Mesodermal cell (in vitro differentiated cells): ENCODE measurements around the gene TNRC6B.
"Not testable (repeated sequence)": the region's sequence is repeated elsewhere in the genome, so short reads cannot be mapped to it uniquely, and the experiment has no call there.

Experiments used
- H3K27ac ChIP-seq: 2 replicates; pipeline ENCODE4 v1.7.0; 2013; ENCODE audit warnings: mild to moderate bottlenecking, low read depth, low read length, moderate library complexity; ENCODE audit not compliant: severe bottlenecking
- H3K36me3 ChIP-seq: 2 replicates; pipeline ENCODE4 v1.7.1; 2013; ENCODE audit warnings: mild to moderate bottlenecking, low read length, moderate library complexity; ENCODE audit not compliant: control insufficient read depth, insufficient read depth
- H3K4me1 ChIP-seq: one replicate; pipeline ENCODE4 v1.7.1; 2013; ENCODE audit warnings: mild to moderate bottlenecking, low read length; ENCODE audit not compliant: insufficient read depth, control insufficient read depth, poor library complexity, severe bottlenecking
- H3K4me3 ChIP-seq: 2 replicates; pipeline ENCODE4 v1.7.0; 2013; ENCODE audit warnings: low read length, control low read depth, mild to moderate bottlenecking; ENCODE audit not compliant: insufficient read depth, poor library complexity, severe bottlenecking; ENCODE audit errors: extremely low read depth
- H3K9me3 ChIP-seq: 2 replicates; pipeline ENCODE4 v1.7.1; 2013; ENCODE audit warnings: mild to moderate bottlenecking, low read length, moderate library complexity; ENCODE audit not compliant: control insufficient read depth
- WGBS, 2 experiments: methylation state at CpG; one replicate each; pipeline ENCODE4 v1.1.5; 2013; ENCODE audit warnings: missing lambda C conversion rate in 2 of 2; ENCODE audit not compliant: insufficient coverage in 2 of 2; 5-methylcytosine and 5-hydroxymethylcytosine counted together

The TNRC6B gene

DNA sequence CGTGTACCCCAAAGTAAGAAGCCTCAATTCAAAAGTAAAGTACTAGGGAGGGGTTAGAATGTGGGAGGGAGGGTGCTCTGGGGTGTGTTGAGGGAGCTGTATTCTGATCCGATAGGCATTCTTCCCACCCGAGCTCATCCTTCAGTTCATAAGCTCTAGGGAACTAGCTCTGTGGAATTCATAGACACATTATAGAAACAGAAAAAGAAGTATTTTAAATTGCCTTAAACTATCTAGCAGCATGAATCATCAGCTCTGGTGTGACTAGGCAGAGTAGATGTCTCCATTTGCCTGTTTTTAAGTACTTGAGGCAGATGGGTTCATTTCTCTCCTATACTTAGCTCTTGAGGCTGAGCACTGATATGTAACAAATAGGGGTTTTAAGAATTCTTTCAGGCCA, 185.3 kb downstream of the TNRC6B start:
- peaks cover 99% of the 10 kb centered on the region for H3K36me3 ChIP-seq
- 83 to 91% methylated on average over 1 of the region's 3 CpGs for WGBS, 2 experiments
- H3K4me3 ChIP-seq = no peak overlapping the region

DNA sequence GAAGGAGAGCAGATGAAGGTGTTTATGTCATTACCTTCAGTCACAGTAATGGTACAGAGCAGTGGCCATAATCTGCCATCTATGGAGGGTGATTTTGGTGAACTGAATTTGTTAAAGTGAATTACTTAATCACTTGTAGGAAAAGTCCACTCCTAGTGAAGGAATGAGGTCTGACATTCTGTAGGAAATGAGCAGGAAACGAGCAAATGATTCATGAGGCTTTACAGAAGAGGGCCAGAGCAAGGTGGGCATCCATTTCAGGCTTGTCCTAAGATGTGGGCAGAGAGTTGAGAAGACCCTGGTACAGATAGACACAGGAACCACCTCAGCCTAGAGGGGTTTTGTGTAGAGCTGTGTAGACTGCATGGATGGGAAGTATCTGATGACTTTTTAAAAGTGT, 186.7 kb downstream of the TNRC6B start:
- Histone ChIP-seq H3K4me3 (no peak overlapping the region), H3K4me1 (peaks cover 4% of the 10 kb centered on the region), H3K9me3 (no peaks in the 10 kb centered on the region), H3K36me3 (peaks cover 93% of the 10 kb centered on the region), H3K27ac (no peak overlapping the region)
- 92 to 100% methylated on average over 1 of the region's 1 CpG for WGBS, 2 experiments

More for the DNA sequence above, 185.3 kb downstream of the TNRC6B start:
- H3K4me1 ChIP-seq = peaks cover 4% of the 10 kb centered on the region
- H3K9me3 ChIP-seq = no peaks in the 10 kb centered on the region
- peak overlapping the region; percentile 29 for H3K27ac ChIP-seq

- Histone ChIP-seq H3K4me1 (peaks cover 4% of the 10 kb centered on the region), H3K4me3 (no peak overlapping the region), H3K27ac (no peak overlapping the region), H3K9me3 (no peaks in the 10 kb centered on the region), H3K36me3 (peaks cover 77% of the 10 kb centered on the region)
- WGBS, 2 experiments = 93 to 97% methylated on average over 2 of the region's 2 CpGs
These were observed 188.3 kb downstream of the TNRC6B start for GRCh38 chr22:40366068-40366467.

DNA sequence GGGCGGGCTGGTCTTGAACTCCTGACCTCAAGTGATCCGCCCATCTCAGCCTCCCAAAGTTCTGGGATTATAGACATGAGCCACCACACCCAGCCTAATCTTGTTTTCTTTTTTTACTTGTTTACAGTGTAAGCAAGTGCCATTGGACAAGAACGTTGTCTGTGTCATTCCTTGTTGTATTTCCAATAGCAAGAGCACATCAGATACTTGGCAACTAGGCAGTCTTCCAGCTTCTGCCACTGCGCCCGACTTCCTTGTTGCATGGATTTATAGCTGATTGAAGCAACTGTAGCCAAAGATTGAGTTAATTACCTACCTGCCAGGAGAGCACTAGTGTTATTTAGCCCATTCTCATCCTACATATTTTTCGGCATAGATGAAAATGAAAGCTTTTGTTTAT, 189.6 kb downstream of the TNRC6B start:
- peaks cover 4% of the 10 kb centered on the region for H3K4me1 ChIP-seq
- 78 to 100% methylated on average over 2 of the region's 6 CpGs for WGBS, 2 experiments
- H3K36me3 ChIP-seq = peaks cover 64% of the 10 kb centered on the region
- no peak overlapping the region for H3K4me3 ChIP-seq
- H3K27ac ChIP-seq = no peak overlapping the region
- no peaks in the 10 kb centered on the region for H3K9me3 ChIP-seq

DNA sequence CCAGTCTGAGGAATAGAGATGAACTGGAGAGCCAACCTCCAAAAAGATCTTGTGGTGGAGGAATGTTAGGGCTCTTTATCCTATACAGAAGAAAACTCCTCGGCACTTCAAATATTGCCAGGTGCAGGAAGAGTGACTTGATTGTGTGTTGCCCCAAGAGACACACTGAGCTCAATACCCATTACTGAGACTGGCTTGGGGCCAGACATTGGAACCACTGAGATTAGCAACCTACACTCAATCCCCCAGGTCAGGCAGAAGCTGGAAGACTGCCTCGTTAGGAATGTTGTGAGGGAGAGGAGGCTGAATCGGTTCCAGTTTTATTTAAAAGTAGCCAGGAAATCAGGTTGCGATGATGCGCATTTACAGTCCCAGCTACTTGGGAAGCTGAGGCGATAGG, 190.3 kb downstream of the TNRC6B start:
- Histone ChIP-seq H3K27ac (no peak overlapping the region), H3K36me3 (peaks cover 64% of the 10 kb centered on the region), H3K4me1 (peaks cover 2% of the 10 kb centered on the region), H3K4me3 (no peak overlapping the region), H3K9me3 (no peaks in the 10 kb centered on the region)
- 89 to 93% methylated on average over 5 of the region's 6 CpGs for WGBS, 2 experiments

DNA sequence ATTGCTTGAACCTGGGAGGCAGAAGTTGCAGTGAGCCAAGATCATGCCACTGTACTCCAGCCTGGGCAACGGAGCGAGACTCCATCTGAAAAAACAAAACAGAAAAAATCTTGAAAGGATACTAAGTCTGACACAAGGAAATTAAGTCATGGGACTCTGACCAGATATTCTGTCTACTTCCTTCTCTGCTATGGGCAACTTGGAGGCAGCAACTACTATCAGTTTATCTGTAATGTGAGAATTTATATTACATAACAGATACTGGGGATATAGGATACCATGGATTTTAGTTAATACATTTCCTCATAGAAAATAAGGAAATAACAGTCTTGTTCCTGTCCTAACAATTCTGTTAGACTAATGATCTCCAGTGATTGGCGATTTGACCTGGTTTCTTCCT, 191.1 kb downstream of the TNRC6B start:
- no peak overlapping the region for H3K27ac ChIP-seq
- peaks cover 62% of the 10 kb centered on the region for H3K36me3 ChIP-seq
- no peaks in the 10 kb centered on the region for H3K9me3 ChIP-seq
- no peak overlapping the region for H3K4me3 ChIP-seq
- H3K4me1 ChIP-seq = no peaks in the 10 kb centered on the region
- no CpG with 5 or more reads among the region's 3 CpGs for WGBS, 2 experiments

GRCh38 chr22:40374567-40374966, 196.8 kb downstream of the TNRC6B start:
- Histone ChIP-seq H3K4me3 (no peak overlapping the region), H3K9me3 (no peaks in the 10 kb centered on the region), H3K27ac (no peak overlapping the region), H3K4me1 (no peaks in the 10 kb centered on the region), H3K36me3 (peaks cover 24% of the 10 kb centered on the region)
- WGBS, 2 experiments = 95 to 98% methylated on average over 8 of the region's 8 CpGs

DNA sequence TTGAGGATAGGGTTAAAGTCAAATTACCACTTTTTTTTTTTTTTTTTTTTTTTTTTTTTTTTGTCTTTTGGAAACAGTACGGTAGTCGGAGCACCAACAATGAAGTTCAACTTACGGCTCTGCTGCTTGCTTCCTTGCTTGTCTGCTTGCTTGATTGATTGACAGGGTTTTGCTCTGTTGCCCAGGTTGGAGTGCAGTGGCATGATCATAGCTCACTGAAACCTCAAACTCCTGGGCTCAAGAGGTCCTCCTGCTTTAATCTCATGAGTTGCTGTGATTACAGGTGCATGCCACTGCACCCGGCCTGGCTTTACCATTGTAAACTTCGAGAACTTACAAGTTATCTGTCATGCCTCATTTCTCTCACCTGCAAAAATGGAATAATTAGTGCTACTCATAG, 198.4 kb downstream of the TNRC6B start:
- WGBS, 2 experiments = 100% methylated on average over 3 of the region's 5 CpGs
- Histone ChIP-seq H3K4me3 (no peak overlapping the region), H3K36me3 (peaks cover 29% of the 10 kb centered on the region), H3K27ac (no peak overlapping the region), H3K4me1 (no peaks in the 10 kb centered on the region), H3K9me3 (no peaks in the 10 kb centered on the region)

- Histone ChIP-seq H3K9me3 (no peaks in the 10 kb centered on the region), H3K4me3 (no peak overlapping the region), H3K27ac (no peak overlapping the region), H3K4me1 (no peaks in the 10 kb centered on the region), H3K36me3 (peaks cover 24% of the 10 kb centered on the region)
- no CpG with 5 or more reads among the region's 2 CpGs for WGBS, 2 experiments
These were observed 200.2 kb downstream of the TNRC6B start for GRCh38 chr22:40377931-40378330.

DNA sequence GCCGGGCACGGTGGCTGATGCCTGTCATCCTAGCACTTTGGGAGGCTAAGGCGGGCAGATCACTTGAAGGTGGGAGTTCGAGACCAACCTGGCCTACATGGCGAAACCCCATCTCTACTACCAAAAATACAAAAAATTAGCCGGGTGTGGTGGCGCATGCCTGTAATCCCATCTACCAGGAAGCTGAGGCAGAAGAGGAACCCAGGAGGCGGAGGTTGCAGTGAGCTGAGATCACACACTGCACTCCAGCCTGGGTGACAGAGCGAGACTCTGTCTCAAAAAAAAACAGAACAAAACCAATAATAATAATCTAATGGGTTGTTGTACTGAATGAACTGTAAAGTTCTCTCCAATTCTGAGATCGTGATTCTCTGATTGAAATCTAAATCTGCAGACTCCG, 200.7 kb downstream of the TNRC6B start:
- WGBS, 2 experiments = 96 to 98% methylated on average over 6 to 8 of the region's 11 CpGs

DNA sequence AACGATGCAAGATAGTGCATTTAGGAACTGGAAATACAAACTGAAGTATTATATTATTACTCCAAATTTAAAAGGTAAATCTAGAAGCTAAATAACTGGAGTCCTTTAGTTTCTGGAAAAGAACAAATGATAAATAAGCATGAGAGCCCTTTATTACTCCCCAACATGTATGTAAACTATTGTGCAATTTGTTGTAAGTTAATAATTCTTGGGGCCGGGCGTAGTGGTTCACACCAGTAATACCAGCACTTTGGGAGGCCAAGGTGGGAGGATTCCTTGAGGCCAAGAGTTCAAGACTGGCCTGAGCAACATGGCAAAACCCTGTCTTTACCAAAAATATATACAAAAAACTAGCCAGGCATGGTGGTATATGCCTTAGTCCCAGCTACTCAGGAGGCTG, 203.7 kb downstream of the TNRC6B start:
- no CpG with 5 or more reads among the region's 3 CpGs for WGBS, 2 experiments
- H3K4me3 ChIP-seq = no peak overlapping the region
- H3K27ac ChIP-seq = no peak overlapping the region
- peaks cover 5% of the 10 kb centered on the region for H3K4me1 ChIP-seq
- no peaks in the 10 kb centered on the region for H3K9me3 ChIP-seq
- H3K36me3 ChIP-seq = peaks cover 5% of the 10 kb centered on the region

More for the DNA sequence above, 200.7 kb downstream of the TNRC6B start:
- H3K4me1 ChIP-seq, H3K27ac ChIP-seq, H3K9me3 ChIP-seq, H3K4me3 ChIP-seq: not testable (repeated sequence)
- peaks cover 18% of the 10 kb centered on the region for H3K36me3 ChIP-seq
